Activated T-cell treated with anti-CD3 and anti-CD28 coated beads, Interleukin-2, amount 50 U/mL, for 48 hours (primary cell): ENCODE data around the gene LRMDA.

ENCODE experiments used
- DNase-seq, 2 experiments: peaks; one replicate each; pipeline ENCODE4 v3.0.0-alpha.2; 2020

Gene LRMDA

DNA sequence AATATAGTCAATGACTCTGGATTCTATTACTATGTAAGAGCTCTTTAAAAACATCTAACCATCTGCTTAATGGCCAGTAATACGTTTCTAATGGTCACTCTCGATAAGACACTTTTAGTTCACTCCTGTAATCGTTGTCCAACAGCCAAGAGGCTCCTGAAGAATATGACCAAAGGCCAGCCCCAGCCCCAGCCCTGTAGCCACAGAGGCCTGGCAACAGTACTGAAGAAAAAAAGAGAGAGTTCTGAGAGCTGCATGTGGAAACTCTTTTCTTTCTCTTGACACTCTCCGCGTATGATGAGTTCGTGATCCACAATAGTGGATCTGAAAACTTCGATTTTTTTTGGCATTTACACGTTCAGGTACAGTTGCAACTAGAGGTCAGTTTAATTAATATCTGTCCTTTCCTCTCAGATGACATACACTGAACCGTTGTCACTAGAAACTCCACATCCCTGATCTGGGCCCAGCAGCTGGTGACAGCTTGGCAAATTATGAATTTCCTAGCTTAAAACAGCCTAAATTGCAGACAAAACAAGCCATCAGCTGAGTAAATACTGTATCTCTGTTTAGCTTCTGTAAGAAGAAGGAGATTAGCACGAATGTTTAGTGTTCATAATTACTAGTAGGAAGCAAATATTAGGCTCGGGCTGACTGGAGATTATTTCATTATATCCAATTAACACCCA, 456.7 kb downstream of the LRMDA start:
- DNase-seq, result no peak

DNA sequence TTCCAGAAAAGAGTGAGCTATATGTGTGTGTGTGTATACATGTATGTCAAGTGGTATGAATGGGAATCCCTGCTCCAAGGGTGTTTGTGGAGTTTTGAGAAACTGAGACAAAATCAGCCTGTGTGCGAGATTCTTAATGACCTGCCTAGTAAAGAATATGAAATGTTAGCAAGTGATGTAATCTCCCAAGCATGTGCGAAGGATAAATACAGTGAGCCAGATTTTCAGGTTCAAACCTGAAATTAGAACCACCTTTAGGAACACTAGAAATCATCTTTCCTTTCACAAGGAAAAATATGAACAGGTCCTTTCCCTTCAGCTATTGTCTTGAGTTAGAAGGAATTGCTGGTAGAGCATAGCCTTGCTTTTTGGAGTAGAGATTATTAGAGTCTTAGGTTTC, 457.6 kb downstream of the LRMDA start:
- no peak for DNase-seq

DNA sequence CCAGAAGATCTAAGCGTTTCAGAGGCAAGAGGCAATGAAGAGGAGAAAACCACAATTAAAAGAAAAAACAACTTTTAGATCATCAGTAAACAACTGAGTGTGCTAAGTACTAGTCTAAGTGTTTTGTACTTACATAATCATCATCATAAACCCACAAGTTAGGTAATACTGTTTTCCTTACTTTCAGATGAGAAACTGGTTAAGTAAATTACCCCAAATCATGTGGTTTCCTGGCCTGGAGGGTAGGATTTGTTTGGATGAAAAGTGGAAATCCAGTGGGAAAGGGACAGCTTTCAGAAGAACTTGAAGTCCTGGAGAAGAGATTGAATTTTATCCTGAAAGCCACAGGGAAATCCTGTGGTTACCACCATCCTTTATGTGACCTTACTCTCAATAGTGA, 463.3 kb downstream of the LRMDA start:
- no peak for DNase-seq

DNA sequence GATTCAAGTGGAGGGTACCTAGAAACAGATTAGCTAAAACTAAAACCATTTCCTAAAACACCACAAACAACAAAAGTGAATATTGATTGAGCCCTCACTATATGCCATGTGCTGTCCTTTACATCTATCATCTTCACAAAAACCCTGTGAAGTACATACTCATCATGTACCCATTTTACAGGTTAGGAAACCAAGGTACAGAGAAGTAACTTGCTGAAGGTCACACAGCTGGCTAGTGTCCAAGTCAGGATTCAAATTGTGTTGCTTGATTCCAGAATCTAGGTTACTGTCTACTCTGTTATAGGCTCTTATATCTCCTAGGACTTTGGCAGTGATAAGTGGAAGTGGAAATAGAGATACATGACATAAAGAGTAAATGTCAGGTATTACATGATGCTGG, 463.8 kb downstream of the LRMDA start:
- no peak for DNase-seq

DNA sequence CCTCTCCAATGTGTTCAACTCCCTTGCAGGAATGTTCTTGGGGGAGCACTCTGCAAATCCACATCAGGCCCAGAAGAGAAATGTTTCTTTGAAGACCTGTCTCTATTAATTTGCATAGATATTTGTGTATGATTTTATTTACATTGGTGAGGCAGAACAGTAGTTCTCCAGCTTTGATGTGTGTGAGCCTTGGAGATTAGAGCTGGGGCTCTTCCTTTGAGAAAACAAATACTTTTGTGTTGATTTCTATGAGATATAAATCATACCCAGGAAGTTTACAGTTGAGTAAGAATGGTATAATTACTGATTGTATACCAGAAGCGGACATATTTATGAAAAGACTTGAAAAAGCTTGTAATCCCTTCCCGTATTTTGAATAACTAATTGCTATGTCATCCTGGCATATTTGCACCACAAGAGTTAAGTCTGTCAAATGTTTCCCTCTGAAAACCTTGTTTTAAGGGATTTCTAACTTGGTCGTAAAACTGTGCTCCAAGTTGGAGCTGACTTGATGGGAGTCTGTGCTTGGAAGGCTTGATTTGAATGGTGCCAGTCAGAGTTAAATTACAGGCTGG, 468.5 kb downstream of the LRMDA start:
- no peak for DNase-seq

DNA sequence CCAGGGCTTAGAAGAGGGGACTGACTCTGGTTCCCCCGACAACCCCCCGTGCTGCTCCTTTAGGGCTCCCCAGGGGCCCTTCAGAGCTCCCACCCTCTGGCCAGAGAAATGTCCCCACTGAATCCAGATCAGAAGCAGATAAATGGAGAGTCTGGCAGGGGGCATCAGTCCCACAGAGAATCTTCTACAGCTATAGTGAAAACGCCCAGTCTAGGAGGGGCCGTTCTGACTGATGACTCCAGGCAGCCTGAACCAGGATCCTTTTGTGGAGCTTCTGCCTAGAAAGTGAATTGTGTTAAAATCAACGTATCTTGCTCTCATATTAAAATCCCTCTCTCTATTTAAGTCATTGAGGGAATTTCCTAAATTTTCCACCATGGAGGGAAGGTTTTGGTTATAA, 471.4 kb downstream of the LRMDA start:
- no peak for DNase-seq

DNA sequence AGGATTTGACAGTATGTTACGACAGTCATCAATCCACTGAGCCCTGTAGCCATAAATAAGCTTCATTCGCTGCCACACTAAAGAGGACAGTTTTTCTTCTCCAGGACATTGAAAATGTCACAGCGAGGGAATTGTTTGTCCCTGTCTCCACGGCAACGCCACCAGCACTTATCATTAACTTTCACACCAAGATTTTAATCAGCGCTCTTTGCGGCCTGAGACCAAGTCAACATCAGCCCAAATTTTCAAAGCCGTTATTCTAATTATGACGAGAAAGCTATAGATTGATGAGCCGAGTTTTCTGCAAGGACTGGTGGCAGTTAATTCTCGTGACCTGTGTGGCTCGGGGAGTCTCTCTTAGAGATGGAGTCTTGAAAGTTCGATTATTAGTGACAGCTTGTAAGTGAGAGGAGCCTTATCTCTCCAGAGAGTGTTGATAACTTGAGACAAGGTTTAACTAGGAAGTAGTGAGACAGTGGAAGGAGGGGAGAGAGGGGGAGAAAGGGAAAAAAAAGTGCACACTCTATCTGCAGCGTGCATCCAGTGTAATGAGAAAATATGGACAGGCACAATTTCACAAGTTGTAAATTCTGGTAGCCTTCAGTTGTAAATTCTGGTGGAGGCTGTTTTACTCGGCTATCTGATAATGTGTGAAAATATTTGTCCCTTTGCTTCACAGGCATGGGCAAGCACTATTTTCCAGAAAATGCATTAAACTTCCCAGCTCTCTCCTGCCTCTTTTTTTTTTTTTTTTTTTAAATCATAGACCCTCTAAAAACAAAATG, 473.3 kb downstream of the LRMDA start:
- DNase-seq, result no peak

DNA sequence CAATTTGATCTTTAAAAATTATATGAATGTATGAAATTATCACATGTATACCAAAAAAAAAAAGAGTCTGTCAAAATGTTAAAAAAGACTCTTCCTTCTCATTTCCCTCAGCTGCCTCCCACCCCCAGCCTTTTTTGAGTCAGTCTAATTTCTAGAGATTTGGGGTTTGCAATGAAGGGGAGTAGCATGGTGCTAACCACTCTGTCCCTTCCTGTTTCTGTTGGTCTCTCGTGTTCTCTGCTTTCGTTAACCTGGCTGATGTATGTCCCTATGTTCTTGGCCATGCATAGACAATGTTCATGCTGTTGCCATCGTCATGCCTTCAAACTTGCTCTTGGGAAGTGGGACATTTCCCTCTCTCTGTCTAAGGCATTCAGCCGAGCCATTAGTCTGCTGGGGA, 474.1 kb downstream of the LRMDA start:
- DNase-seq, result no peak

DNA sequence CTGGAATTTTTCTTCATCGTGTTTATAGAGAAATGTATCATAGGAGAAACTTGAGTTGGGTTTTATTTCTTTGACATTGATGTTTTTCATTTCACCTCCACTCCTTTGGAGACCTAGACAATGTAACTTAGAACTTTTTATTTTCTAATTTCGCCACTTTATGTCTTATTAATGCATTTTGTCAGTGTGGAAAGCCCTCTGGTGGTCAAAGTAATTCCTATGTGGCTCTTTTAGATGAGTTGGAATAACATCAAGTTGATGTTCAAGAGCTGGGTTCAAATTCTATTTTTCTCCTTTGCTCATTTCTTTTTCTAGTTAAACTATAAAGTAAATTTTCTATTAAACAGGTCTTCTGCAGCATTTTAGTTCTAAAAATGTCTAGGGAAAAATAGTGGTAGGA, 478.6 kb downstream of the LRMDA start:
- no peak for DNase-seq

DNA sequence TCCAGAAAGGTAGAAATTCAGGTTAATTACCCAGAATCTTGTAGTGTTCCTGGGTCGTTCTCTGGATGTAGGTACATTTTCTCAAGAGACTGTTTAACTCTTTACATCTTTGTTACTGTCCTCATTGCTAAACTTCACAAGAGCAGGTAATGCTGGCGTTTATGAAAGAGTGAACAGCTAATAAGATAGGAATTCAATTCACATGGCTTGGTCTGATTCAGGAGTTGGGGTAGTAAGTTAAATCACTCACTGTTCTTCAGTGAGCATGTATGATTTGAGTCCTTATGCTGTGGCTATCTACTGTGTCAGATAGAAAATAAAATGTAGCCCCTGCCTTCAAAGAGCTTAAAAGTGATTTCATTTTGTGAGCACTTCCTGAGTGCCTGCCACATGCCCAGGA, 480.0 kb downstream of the LRMDA start:
- DNase-seq, result no peak

DNA sequence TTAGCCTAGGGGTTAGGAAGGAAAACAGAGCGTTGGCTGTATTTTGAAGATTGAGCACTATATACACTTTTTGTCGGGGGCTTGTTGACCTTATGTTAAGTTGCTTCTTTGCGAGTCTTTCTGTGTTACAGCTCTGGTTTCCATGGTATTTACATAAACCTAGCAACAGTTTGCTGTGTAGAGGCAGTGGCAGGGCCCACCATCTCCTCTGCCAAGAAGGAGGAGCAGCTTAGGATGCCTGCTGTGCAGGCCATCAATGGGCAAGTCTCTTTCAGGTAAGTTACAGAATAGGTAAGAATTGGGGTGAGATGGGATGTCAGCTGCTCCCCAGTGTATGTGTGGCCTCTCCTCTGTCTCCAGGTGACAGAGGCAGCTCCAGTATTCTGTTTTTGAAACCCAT, 485.5 kb downstream of the LRMDA start:
- DNase-seq, result no peak

DNA sequence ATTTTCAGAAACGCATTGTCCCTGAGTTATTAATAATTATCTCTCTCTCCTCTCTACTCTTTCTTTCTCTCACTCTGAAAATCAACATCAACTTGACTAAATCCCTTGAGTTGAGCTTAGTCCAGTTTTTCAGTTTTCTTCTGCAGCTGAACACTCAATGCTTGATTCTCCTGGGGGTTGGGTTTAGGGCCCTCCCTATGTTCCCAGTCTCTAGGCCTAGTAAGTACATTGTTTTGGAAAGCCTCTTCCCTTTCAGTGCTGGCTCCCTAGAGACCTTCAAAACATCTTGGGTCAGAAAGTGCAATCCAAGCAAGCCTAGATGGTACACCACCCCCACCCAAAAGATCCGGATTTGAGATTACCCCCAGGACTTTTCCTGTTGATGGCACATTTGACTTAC, 488.5 kb downstream of the LRMDA start:
- no peak for DNase-seq

DNA sequence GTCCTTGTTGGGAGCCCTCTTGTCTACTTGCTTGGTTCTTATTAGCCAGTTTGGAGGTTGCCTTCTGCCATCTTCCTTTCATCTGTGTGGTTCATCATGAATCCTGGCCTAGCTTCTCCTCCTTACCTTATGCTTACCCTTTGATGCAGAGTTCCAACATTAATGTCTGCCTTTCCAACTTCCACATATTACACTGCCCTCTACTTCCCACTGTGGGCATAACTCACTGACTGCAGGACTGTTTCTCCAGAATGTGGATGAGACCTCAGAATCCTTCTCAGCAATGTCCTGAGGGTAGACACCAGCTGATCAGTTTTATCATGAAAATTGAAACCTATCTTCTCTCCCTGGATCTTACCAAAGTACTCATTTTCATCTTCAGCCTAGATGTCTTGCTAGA, 491.0 kb downstream of the LRMDA start:
- no peak for DNase-seq

DNA sequence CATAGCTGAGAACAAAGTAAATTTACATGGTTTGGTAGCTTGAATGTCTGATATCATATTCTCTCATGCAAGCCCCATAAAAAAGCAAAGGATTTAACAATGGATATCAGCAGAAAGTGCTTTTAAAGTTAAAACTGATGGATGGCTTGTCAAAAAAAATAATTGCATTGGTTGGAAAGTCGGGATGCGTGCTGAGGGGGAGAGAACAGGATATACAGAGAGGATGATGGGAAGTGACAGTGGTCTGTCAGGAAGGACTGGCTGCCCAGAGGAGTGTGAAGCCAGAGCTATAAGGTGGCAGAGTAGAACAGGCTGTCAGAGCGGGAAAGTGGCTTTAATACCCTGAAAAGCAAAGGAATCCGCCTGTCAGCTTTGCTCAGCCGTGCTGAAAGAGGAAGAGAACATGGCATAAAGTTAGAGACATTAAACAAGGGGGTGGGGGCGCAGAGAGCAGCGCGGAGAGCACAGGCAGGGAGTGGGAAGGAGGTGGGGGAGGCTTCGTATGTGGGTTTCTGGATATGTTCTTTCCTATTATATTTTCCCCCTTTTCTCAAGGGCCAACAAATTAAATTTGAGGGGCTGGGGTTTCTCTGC, 493.0 kb downstream of the LRMDA start:
- DNase-seq, result no peak

DNA sequence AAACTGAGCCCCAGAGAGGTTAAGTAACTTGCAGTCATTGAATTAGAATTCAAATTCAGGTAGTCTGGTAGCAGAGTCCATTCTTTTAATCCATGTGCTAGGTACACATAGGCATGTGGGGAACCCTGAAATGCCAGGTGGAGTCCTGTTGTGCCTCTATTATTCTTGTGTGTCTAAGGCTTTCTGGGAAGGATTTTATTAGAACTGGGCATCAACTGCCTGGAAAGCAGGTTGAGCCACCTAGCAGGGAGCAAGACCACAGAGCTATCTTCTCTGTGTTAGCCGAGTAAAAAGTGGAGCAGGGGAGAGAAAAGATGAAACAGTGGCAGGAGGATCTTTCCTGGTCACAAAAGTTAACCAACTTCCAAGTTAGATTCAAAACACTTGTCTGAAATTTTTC, 494.6 kb downstream of the LRMDA start:
- DNase-seq, result no peak

DNA sequence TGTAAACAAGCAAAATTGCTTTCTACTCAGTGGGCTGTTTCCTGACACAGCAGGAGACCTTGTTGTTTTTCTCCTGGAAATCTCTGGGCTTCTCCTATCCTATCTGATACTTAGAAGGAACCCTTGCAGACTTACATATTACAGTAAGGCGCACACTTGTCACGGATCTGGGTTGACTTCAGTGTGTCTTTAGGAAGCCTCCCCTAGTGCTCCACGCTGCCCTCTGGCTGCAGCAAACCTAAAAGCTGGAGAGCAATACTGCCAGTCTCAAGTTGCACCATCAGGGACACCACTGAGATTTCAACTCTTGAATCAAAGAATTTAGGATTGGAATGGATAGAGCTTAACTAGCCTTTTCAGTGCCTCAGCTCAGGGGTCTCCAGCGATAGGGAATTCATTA, 495.3 kb downstream of the LRMDA start:
- DNase-seq, result no peak

DNA sequence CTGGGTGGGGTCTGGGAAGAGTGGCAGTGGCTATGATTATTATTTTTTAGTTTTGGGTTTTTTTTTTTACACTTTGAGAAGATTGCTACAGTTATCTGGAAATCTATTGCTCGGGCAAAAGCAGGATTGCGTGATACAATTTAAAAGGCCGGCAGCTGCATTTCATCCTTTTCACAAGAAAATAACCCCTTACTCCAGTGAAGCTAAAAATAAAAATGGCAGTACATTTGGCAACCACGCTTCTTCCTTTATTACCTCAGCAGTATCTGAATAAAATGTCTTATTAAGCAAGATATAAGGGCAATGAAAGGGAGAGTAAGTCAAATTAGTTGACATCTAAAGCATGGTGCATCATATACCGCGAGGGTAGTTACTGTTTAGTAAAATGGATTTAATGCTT, 496.8 kb downstream of the LRMDA start:
- no peak for DNase-seq

DNA sequence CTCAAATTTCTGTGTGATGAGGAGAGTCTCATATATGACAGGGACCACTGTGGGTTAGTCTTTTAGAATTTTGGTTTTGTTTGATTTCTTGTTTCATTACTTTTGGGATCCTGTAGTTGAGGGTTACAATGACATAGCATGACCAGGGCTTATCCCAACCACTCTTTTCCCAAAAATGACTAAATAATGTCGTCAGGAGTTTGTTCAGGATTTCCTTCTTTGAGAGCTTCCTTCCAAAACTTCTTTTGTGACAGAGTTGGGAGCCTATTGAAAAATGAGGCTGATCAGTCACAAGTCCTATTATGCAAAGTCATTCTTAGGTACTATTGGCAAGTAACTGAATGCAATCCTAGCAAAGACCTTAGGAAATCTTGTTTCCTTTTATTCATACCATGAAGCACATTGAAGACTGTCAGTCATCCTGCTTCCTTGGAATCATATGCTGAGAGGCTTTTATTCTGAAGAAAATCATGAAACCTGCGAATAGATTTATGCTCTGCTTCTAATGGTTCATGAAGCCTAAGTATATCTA, 498.3 kb downstream of the LRMDA start:
- no peak for DNase-seq

DNA sequence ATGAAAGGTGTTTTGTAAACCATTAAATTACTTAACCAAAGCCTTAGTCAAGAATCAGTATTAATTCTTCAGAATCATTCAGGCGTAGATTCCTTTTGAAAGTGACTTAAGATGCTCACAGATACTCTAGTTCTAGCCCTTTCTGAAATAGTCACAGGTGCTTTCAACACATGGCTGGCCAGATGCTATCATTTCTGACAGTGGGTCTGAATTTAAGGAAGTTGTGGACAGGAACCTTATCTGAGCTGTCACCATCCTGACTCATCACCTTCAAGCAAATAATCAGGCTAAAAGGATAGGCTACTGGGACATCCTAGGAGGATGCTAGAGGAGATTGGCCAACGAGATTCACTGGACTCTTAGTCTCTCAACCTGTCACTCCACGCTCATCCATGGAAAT, 501.5 kb downstream of the LRMDA start:
- no peak for DNase-seq

DNA sequence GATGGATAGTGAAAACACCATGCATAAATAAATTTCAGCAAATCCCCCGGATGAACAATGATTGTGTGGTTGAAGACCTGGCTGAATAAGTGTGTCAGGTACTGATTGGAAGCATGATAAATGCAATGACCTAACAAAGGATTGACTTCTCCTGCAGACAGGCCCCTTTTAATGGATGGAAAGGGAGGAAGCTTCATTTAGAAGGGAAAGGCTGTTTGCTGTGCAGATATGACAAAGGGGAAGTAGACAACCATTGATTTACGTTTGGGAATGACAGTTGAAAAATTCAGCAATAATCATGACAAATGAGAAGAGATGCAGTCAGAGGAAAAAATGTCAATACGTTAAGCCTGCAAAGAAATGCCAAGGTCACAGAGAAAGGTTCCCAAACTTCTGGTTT, 503.8 kb downstream of the LRMDA start:
- no peak for DNase-seq

DNA sequence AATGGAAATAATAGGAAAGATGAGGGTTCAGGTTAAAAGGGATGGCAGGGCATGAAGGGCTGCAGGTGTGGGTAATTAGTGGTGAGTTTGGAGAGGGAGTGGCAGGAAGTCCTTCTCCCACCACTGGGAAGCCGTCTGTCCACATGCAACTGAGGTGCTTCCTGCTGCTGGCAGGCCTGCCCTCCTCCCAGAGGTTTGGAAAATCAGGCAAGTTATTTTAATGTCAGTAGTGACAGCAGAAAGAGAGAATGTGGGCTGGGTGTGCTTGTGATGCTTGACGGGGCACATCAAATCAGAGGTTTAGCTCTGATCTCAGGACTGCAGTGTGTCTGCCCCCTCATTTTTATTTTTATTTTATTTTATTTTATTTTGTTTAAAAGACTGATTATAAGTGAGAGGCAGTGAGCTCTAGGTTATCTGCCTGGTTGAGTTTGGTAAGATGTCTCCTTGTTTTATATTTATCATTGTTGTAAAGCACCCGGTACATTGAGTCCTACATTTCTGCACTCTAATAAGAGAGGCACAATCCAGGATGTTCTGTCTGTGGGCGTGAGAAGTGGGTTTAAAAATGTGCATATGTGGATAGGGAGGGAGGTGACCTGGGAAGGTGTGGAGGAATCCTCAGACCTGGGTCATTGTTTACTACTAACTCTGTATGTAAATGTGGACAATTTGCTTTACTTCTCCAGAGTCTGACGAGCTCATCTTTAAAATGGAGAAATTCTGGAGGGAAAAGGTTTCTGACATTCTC, 504.4 kb downstream of the LRMDA start:
- DNase-seq, result no peak

DNA sequence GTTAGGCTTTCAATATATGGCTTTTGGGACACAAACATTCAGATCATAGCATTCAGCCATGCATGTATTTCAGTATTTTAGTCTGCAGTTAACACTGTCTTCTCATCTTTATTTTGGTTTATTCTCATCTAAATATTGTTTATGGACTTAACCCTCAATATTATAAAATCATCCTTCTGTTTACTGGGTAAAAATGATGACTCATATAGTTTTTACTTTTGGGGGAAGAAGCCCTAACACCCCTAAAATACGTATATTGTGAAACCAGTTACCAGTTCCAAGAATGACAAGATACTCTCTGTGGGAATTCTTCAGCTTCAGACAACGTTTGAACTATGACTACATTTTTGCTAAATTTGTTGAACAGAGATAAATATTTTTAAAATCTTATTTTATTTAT, 505.4 kb downstream of the LRMDA start:
- no peak for DNase-seq

DNA sequence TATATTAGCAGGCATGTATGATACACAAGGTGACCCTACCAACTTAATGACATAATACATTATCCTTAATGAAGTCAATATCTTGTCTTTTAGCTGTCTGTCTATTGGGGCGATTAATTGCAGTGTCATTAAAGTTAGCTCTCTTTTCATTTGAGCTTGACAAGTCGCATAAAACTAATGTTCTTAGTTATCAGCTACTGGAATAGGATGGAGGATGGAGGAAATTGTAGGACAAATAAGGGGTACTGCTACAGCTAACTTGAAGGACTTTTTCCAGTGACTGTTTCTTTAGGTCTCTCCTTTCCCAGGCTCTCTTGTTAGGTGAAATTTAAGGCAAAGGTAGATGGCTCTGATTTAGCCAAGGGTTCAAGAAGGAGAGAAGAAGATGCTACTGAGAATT, 506.4 kb downstream of the LRMDA start:
- DNase-seq, result no peak
